T-helper 1 cell (primary cell): ENCODE results near the gene ZC3HAV1L.
"Not testable (repeated sequence)": the region's sequence is repeated elsewhere in the genome, so short reads cannot be mapped to it uniquely, and the experiment has no call there.

Experiments used
- DNase-seq, 5 donors: peaks; one replicate each; pipeline ENCODE4 v3.0.0-alpha.2; 2012 to 2020
- total RNA-seq, 4 donors: gene quantifications; one replicate each; lab custom pipeline; 2026; lab: John Stamatoyannopoulos, UW

ZC3HAV1L gene, protein sequence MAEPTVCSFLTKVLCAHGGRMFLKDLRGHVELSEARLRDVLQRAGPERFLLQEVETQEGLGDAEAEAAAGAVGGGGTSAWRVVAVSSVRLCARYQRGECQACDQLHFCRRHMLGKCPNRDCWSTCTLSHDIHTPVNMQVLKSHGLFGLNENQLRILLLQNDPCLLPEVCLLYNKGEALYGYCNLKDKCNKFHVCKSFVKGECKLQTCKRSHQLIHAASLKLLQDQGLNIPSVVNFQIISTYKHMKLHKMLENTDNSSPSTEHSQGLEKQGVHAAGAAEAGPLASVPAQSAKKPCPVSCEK
- total RNA-seq = 0.36 to 1.2 (median 0.54) reads per million in 4 donors

DNA sequence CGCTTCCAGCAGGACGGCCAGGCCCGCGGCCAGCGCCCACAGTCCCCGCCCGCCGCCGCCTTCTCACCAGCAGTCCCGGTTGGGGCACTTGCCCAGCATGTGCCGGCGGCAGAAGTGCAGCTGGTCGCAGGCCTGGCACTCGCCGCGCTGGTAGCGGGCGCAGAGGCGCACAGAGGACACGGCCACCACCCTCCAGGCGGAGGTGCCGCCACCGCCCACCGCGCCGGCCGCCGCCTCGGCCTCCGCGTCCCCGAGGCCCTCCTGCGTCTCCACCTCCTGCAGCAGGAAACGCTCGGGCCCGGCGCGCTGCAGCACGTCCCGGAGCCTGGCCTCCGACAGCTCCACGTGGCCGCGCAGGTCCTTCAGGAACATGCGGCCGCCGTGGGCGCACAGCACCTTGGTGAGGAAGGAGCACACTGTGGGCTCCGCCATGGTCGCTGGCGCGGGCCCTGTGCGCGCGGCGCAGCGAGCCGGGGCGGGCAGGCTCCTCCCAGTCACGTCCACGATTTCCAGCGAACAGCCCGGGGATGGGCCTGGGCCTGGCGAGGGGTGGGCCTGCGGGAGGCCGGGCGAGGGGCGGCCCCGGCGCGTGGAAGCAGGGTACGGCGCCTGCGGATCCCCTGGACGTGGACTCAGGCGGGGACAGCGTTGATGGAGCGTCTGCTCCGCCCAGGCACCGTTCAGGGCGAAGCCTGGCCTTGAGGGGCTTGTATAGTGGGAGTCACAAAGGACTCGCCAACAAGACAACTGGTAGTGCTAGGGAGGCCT is at the start of gene ZC3HAV1L:
ZC3HAV1L (minus strand) TSS at position 457 of the 768 bp plus-strand sequence; CDS start at position 432, 25 bp downstream.
- DNase-seq = peak in 3 of 5 donors; percentile 12 to 58 (median 22)

GRCh38 chr7:139084709-139085108 is 48.9 kb upstream of the ZC3HAV1L start:
- no peak for DNase-seq

DNA sequence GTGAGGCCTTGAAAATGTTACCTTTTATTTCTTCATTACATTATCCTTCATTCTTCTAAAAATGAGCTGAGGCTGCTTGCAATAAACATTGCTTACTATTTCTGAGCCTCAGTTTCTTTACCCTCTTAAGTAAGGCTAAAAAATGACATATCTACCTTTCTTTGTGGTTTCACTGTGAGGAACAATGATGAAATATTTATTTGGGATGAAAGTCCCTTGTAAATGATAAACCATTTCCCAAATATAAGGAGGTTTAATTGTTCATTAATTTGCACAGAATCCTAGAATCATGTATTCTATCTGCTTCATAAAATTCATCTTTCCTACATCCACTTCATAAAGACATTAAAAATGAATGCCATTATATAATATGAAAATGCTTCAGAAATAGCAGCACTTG is 45.7 kb upstream of the ZC3HAV1L start:
- no peak for DNase-seq

- no peak for DNase-seq
These were observed 45.1 kb upstream of the ZC3HAV1L start for GRCh38 chr7:139080905-139081304.

DNA sequence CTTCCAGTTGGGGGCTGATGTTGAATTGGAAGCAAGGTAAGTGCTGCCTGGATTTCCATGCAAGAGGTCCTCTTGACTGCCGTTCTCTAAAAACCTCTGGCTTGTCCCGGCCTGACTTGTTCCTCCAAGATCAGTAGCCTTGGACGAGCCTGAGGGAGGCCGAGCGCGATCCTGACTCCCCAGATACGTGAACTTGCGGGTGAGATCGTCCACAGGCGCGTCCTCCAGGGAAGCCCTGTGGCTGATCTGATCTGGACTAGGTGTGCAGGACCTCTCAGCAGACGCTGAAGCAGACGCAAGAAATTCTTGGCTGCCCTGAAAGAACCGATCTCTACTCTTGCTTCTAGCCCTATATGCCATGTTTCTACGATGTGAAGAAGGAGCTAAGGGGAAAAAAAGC is 44.0 kb upstream of the ZC3HAV1L start:
- DNase-seq = no peak

GRCh38 chr7:139078911-139079310 is 43.1 kb upstream of the ZC3HAV1L start:
- DNase-seq = no peak

GRCh38 chr7:139078399-139078798 is 42.6 kb upstream of the ZC3HAV1L start:
- no peak for DNase-seq

GRCh38 chr7:139077706-139078105 is 41.9 kb upstream of the ZC3HAV1L start:
- DNase-seq = not testable (repeated sequence)

GRCh38 chr7:139075871-139076686 is 40.2 kb upstream of the ZC3HAV1L start:
- DNase-seq = no peak

GRCh38 chr7:139075031-139075652 is 39.3 kb upstream of the ZC3HAV1L start:
- peak; percentile 31 to 79 (median 55) for DNase-seq

DNA sequence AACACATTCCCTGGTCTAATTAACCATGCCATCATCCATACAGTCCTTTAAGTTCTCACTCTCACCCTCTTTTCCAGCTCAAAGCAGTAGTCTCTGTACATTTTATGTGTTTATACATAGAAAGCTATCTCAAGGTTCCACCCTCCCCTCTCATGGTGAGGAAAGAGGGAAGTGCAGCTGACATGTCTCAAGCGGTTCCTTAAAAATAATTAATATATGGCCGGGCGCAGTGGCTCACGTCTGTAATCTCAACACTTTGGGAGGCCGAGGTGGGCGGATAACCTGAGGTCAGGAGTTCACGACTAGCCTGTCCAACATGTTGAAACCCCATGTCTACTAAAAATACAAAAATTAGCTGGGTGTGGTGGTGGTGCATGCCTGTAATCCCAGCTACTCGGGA is 37.0 kb upstream of the ZC3HAV1L start:
- DNase-seq = no peak

GRCh38 chr7:139071680-139072079 is 35.8 kb upstream of the ZC3HAV1L start:
- no peak for DNase-seq

DNA sequence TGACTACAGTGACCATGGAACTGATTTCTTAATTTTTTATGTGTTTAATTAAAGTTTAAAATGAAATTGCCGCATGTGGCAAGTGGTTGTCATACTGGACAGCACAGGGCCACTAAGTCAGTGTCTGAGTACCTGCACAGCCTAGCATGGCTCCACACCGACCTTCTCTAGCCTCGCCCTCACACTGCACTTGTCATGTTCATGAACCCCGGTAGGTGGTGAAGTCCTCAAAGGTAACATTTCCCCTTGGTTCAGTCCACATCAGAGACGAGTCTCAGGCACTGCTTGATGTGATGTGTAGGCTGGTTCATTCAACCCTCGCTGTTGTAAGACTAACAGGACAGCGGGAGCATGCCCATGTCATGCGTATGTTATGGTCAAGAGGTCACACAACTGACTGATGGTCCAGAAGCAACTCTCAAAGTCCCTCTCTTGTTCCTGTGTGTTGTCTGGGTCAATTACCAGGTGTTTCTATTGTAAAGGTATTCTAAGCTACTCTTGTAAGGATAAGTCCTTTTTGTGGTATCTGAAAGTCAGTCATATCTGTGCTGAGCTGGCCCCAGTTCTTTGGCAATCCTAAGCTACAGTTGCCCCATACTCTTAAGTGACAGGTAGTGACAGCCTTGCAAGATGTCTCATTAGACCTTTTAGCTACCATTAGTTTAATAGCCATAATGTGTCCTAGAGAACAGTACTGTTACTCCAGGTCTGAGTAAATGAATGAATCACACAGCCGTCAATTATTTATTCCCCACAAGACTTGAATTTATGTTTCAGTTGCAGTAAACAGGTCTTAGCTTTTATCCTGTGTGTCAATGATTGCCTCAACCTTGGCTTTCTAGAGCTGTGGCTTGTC is 32.9 kb upstream of the ZC3HAV1L start:
- no peak for DNase-seq

DNA sequence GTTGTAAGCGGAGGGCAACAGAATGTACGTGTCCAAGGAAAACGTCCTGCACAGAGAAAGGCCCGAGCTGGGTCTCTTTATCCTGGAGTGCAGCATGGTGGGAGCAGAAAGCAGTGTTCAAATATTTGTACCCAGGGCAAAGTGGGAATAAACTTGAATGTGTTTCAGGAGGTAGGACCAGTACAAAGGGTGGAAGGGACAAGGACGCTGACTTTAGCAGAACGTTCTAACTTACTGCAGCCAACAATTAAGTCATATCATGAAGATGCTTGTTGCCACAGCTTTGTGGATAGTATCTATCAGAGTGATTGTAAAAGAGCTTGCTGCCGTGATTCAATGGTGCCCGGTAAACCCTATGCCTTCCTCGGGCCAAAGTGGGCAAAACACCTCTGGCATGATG is 30.5 kb upstream of the ZC3HAV1L start:
- no peak for DNase-seq

DNA sequence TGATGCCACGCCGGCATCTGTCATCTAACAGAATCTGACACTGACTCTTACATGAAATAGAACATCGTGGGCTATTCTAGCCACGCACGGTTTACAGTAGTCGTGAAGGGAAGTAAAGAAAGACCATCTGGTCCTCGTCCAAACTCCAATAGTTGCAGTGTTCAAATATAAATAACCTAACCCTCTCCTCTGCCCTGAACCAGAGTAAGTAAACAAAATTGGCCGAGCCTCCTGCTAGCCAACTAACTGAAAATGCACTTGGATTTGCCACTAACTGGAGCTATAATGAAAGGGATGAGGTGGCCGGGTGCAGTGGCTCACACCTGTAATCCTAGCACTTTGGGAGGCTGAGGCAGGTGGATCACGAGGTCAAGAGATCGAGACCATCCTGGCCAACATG is 29.5 kb upstream of the ZC3HAV1L start:
- no peak for DNase-seq

DNA sequence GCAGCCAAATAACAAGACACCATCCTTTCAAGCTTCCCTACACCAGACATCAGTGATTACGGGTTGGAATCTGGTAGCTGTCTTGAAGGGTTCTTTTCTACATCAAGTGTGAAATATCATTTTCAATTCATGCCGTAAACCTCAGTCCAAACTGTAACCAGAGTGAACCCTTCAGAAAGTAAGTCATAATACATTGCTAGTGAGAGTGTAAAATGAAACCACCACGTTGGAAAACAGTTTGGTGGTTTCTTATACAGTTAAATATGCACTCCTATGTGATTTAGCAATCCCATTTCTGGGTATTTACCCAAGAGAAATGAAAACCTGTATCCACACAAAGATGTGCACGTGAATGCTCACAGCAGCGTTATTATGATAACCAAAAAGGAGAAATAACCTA is 25.6 kb upstream of the ZC3HAV1L start:
- peak in 1 of 5 donors; percentile 47 for DNase-seq

DNA sequence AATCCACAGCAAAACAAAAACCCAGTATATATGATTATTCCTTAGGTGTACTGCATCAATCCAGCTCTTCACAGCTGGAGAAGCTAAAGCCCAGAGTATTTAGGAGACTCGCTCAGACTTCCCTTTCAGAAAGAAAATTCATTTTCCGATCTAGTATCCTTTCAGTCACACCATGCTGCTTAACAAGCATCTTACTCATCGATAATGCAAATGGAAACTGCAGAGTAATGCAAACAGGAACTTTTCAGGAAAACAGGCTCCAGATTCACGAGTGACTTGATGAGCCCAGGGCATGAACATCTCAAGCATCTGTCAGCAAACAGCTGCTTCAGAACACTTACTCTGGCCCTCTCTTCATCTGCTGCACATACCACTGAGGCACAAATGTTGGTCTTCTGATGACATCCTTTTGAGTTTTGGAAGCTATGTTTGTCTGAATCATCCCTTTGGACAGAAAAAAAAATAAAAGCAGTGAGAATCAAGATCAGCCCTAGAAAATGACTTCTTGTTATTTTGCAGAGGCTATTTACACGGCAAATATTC is 24.9 kb upstream of the ZC3HAV1L start:
- DNase-seq = no peak

GRCh38 chr7:139059905-139060304 is 24.1 kb upstream of the ZC3HAV1L start:
- DNase-seq = no peak

DNA sequence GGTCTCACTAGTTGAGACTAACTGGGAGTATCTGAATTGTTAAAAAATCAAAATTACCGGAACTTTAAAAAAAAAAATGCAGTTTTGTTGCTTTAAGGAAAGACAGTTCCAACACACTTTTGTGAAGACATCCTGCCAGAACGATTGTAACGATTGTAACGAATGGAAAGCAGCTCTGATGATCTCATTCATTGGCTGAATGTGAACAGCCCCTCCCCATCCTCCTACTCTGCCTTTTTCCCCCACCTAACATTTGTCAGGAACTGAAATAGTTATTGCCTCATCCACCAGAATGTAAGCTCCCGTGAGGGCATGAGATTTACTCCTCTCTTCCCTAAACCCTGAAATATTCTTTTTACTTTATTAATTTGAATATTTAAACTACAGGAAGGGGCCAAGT is 23.1 kb upstream of the ZC3HAV1L start:
- no peak for DNase-seq

GRCh38 chr7:139055674-139056073 is 19.8 kb upstream of the ZC3HAV1L start:
- no peak for DNase-seq

DNA sequence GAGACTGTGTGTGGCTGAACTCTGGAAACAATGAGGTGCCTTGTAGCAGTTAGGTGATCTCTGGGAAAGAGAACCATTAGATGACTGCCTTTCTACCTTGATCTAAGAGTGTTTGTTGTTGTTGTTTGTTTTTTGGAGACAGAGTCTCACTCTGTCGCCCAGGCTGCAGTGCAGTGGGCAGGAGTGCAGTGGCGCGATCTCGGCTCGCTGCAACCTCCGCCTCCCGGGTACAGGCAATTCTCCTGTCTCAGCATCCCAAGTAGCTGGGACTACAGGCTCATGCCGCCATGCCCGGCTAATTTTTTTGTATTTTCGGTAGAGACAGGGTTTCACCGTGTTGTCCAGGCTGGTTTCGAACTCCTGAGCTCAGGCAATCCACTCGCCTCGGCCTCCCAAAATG is 18.8 kb upstream of the ZC3HAV1L start:
- DNase-seq = not testable (repeated sequence)
